ENCODE results near the gene ABCF2. TPM values are rescaled to one million over a fixed set of nuclear protein-coding genes. Genes with fewer than 3 reads are reported as not detected.

Gene ABCF2
- total and polyA plus RNA-seq, 2 of the 13 experiments (the other 11 are each of a cell fraction or from before 2014, with no cell fraction given): 16.3 to 42.5 TPM

- FAIRE-seq: no peak
- BruUV-seq (replicated peaks): no TSS peak
- Histone ChIP-seq H4K20me1 (ENCODE audit: insufficient read depth, low read length) (no peaks in the 10 kb centered on the region), H3K9me3 (ENCODE audit: low read length) (no peaks in the 10 kb centered on the region), H3K27ac (ENCODE audit: extremely low read length, insufficient read depth, low read length) (no peak overlapping the region), H3K27me3 (ENCODE audit: control insufficient read depth in 1 of 2, insufficient read depth in 2 of 2, low read length in 2 of 2) (peaks cover 2 to 58% of the 10 kb centered on the region in 2 experiments; a peak in 3 of 5 replicates), H3K79me2 (ENCODE audit: insufficient read depth, low read length) (no peaks in the 10 kb centered on the region), H3K4me3 (replicated peaks in 1 of 3; ENCODE audit: insufficient read depth in 1 of 3, low read depth in 2 of 3, low read length in 3 of 3) (no peak overlapping the region), H3K9ac (ENCODE audit: insufficient read depth, low read depth, low read length) (no peak overlapping the region), H3K4me2 (ENCODE audit: low read depth, low read length) (no peak overlapping the region), H3K4me1 (ENCODE audit: insufficient read depth, low read length) (no peaks in the 10 kb centered on the region), H2AFZ (ENCODE audit: low read length) (no peak overlapping the region), H3K36me3 (replicated peaks in 1 of 2; ENCODE audit: control insufficient read depth in 1 of 2, insufficient read depth in 2 of 2, low read length in 2 of 2) (no peaks in the 10 kb centered on the region)
- no peak for DNase-seq (ENCODE audit: low spot score)
- ChIA-PET CTCF (ENCODE audit: low intra/inter-chr PET ratio, low total read pairs) (no interaction called here), POLR2A (no interaction called here)
- WGBS (ENCODE audit: low lambda C conversion rate): 0% methylated on average over 2 of the region's 2 CpGs
- no peak for ATAC-seq
- intact Hi-C loops (cut with micrococcal nuclease; ENCODE audit: unreplicated experiment) (loop anchor here (10.0 kb wide), 1 partner anchor 126 kb away; no protein-coding TSS in a partner anchor), in situ Hi-C loops (cut with HindIII; ENCODE audit: extremely low pct_ligation_motif_present, low pct_unique_long_range_greater_than_20kb) (no loop called here)
- no peak for TF ChIP-seq ZNF10 (CRISPR knock-in tag; IDR thresholded peaks at IDR 0.05; ENCODE audit: borderline replicate concordance, low read depth)
- no peak for TF ChIP-seq ZNF207 (IDR thresholded peaks at IDR 0.05; ENCODE audit: borderline replicate concordance)
Observed at GRCh38 chr7:151178831-151179230, 48.2 kb downstream of the ABCF2 start.

- no peaks in the 10 kb centered on the region for H3K9me3 ChIP-seq (ENCODE audit: low read length)
- in situ Hi-C loops (cut with HindIII; ENCODE audit: extremely low pct_ligation_motif_present, low pct_unique_long_range_greater_than_20kb): no loop called here
- ChIA-PET CTCF (ENCODE audit: low intra/inter-chr PET ratio, low total read pairs) (no interaction called here), POLR2A (no interaction called here)
- no peak overlapping the region for H3K4me2 ChIP-seq (ENCODE audit: low read depth, low read length)
- no TSS peak for BruUV-seq (replicated peaks)
- H3K4me1 ChIP-seq (ENCODE audit: insufficient read depth, low read length): no peaks in the 10 kb centered on the region
- TF ChIP-seq RBFOX2 (IDR thresholded peaks at IDR 0.05; ENCODE audit: low read depth, low read length): no peak
- TF ChIP-seq TEAD3 (CRISPR knock-in tag; optimal IDR thresholded peaks at IDR 0.05; ENCODE audit: borderline replicate concordance): no peak
- no peak for TF ChIP-seq ZFP36L1 (CRISPR knock-in tag; IDR thresholded peaks at IDR 0.05)
- no peak for TF ChIP-seq PBX2 (CRISPR knock-in tag; IDR thresholded peaks at IDR 0.05)
- TF ChIP-seq KDM4B (CRISPR knock-in tag; IDR thresholded peaks at IDR 0.05): no peak
- no peaks in the 10 kb centered on the region for H3K79me2 ChIP-seq (ENCODE audit: insufficient read depth, low read length)
- FAIRE-seq: no peak
- no peak overlapping the region for H2AFZ ChIP-seq (ENCODE audit: low read length)
- H4K20me1 ChIP-seq (ENCODE audit: insufficient read depth, low read length): no peaks in the 10 kb centered on the region
- H3K27me3 ChIP-seq (ENCODE audit: control insufficient read depth in 1 of 2, insufficient read depth in 2 of 2, low read length in 2 of 2): peaks cover 2 to 58% of the 10 kb centered on the region in 2 experiments; a peak in 3 of 5 replicates
- intact Hi-C loops (cut with micrococcal nuclease; ENCODE audit: unreplicated experiment): loop anchor here (10.0 kb wide), 1 partner anchor 127 kb away; no protein-coding TSS in a partner anchor
- no peak overlapping the region for H3K4me3 ChIP-seq (replicated peaks in 1 of 3; ENCODE audit: insufficient read depth in 1 of 3, low read depth in 2 of 3, low read length in 3 of 3)
- no peaks in the 10 kb centered on the region for H3K36me3 ChIP-seq (replicated peaks in 1 of 2; ENCODE audit: control insufficient read depth in 1 of 2, insufficient read depth in 2 of 2, low read length in 2 of 2)
- ATAC-seq: no peak
- H3K27ac ChIP-seq (ENCODE audit: extremely low read length, insufficient read depth, low read length): no peak overlapping the region
- no peak overlapping the region for H3K9ac ChIP-seq (ENCODE audit: insufficient read depth, low read depth, low read length)
- 25% methylated on average over 8 of the region's 9 CpGs for WGBS (ENCODE audit: low lambda C conversion rate)
- DNase-seq (ENCODE audit: low spot score): no peak
Observed at GRCh38 chr7:151178236-151178635, 48.8 kb downstream of the ABCF2 start.
